ENCODE measurements around the gene RASA4B. TPM values are rescaled to one million over a fixed set of nuclear protein-coding genes. Genes with fewer than 3 reads are reported as not detected.
"Not testable (repeated sequence)": the region's sequence is repeated elsewhere in the genome, so short reads cannot be mapped to it uniquely, and the experiment has no call there.

The RASA4B gene
- total RNA-seq, 1 experiment from 2014 or later, result 1.2 TPM

DNA sequence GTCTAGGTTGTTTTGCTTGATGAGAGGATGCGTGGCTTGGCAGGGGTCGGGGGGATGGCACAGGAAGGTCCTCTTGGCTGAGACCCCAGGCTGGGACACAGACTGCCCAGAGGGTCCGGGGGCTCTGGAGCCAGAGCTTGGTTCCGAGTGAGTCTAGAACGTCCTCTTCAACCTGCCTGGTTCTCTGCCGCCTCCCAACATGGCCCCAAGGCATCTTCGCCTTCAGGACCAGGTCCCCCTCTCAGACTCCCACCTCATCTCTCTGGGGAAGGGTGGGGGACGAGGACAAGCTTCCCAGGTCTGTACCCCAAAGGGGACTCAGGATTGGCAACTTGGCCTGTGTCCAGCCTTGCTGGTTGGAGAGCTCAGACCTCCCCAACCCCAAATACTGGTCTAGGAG lies 24.5 kb upstream of the RASA4B start:
- H3K36me3 ChIP-seq (ENCODE audit: low read depth); H3K79me2 ChIP-seq (ENCODE audit: low read depth); H3K9me3 ChIP-seq (ENCODE audit: insufficient read depth, low read depth); H3K4me2 ChIP-seq; H3K9me2 ChIP-seq (ENCODE audit: insufficient read depth); H4K20me1 ChIP-seq (ENCODE audit: insufficient read depth); POLR2A ChIA-PET (ENCODE audit: unreplicated experiment); H3K27me3 ChIP-seq (ENCODE audit: insufficient read depth, low read depth); DNase-seq; BruUV-seq (replicated peaks); CTCF ChIA-PET; H3K4me1 ChIP-seq (replicated peaks; ENCODE audit: insufficient read depth); H3K27ac ChIP-seq; H3F3A ChIP-seq (ENCODE audit: insufficient read depth, low read depth); H2AFZ ChIP-seq; intact Hi-C loops (cut with micrococcal nuclease; ENCODE audit: unreplicated experiment); H3K4me3 ChIP-seq: not testable (repeated sequence)

DNA sequence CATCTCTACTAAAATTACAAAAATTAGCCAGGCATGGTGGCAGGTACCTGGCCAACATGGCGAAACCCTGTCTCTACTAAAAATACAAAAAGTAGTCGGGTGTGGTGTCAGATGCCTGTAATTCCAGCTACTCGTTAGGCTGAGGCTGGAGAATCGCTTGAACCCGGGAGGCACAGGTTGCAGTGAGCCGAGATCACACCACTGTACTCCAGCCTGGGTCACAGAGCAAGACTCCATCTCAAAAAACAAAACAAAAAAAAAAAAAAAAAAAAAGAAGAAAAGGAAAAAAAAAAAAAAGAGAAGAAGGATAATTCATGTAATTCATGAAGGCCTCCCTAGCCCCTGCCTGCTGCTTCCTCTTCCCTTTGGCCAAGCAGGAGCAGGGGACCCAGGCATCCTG lies 23.0 kb upstream of the RASA4B start:
- DNase-seq; H3K4me1 ChIP-seq (replicated peaks; ENCODE audit: insufficient read depth); CTCF ChIA-PET; H3F3A ChIP-seq (ENCODE audit: insufficient read depth, low read depth); H3K4me2 ChIP-seq; H3K79me2 ChIP-seq (ENCODE audit: low read depth); POLR2A ChIA-PET (ENCODE audit: unreplicated experiment); BruUV-seq (replicated peaks); H3K4me3 ChIP-seq; H4K20me1 ChIP-seq (ENCODE audit: insufficient read depth); intact Hi-C loops (cut with micrococcal nuclease; ENCODE audit: unreplicated experiment); H3K9me3 ChIP-seq (ENCODE audit: insufficient read depth, low read depth); H3K36me3 ChIP-seq (ENCODE audit: low read depth); H3K9me2 ChIP-seq (ENCODE audit: insufficient read depth); H3K27me3 ChIP-seq (ENCODE audit: insufficient read depth, low read depth); H2AFZ ChIP-seq; H3K27ac ChIP-seq: not testable (repeated sequence)

DNA sequence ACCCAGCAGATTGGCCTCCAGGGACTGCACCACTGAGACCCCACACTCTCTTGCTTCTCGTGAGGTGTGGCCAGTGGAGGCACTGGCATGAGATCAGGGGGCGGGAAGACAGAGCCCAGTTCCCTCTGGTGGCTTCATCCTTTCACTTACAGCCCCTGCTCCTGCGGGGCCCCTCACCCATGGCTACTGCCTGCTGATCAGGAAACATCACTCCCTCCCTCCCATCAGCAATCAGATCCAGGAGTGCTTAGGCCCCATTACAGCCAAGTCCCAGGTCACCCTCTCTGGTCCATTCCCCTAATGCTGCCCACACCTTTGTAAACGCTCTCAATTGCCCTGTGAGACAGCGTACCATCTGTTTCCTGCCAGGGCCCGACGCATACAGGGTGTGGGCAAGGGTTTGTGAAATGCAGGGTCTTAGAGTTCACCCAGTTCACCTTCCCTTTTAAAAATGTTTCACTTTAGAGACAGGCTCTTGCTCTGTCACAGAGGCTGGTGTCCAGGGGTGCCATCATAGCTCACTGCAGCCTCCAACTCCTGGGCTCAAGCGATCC lies 17.6 kb upstream of the RASA4B start:
- H3K4me1 ChIP-seq (replicated peaks; ENCODE audit: insufficient read depth); H3K27ac ChIP-seq; POLR2A ChIA-PET (ENCODE audit: unreplicated experiment); H3K4me2 ChIP-seq; H3K27me3 ChIP-seq (ENCODE audit: insufficient read depth, low read depth); H3K79me2 ChIP-seq (ENCODE audit: low read depth); H3K9me2 ChIP-seq (ENCODE audit: insufficient read depth); H3K36me3 ChIP-seq (ENCODE audit: low read depth); H4K20me1 ChIP-seq (ENCODE audit: insufficient read depth); H3K4me3 ChIP-seq; CTCF ChIA-PET; H3K9me3 ChIP-seq (ENCODE audit: insufficient read depth, low read depth); H2AFZ ChIP-seq; DNase-seq; BruUV-seq (replicated peaks); intact Hi-C loops (cut with micrococcal nuclease; ENCODE audit: unreplicated experiment); H3F3A ChIP-seq (ENCODE audit: insufficient read depth, low read depth): not testable (repeated sequence)

GRCh38 chr7:102532127-102532526 lies 14.6 kb upstream of the RASA4B start:
- H3K4me3 ChIP-seq; DNase-seq; intact Hi-C loops (cut with micrococcal nuclease; ENCODE audit: unreplicated experiment); H3K9me2 ChIP-seq (ENCODE audit: insufficient read depth); POLR2A ChIA-PET (ENCODE audit: unreplicated experiment); H3K27me3 ChIP-seq (ENCODE audit: insufficient read depth, low read depth); H3K27ac ChIP-seq; H3K4me2 ChIP-seq; BruUV-seq (replicated peaks); H3K9me3 ChIP-seq (ENCODE audit: insufficient read depth, low read depth); H3K36me3 ChIP-seq (ENCODE audit: low read depth); CTCF ChIA-PET; H3F3A ChIP-seq (ENCODE audit: insufficient read depth, low read depth); H3K79me2 ChIP-seq (ENCODE audit: low read depth); H2AFZ ChIP-seq; H3K4me1 ChIP-seq (replicated peaks; ENCODE audit: insufficient read depth); H4K20me1 ChIP-seq (ENCODE audit: insufficient read depth): not testable (repeated sequence)

- H3K4me1 ChIP-seq (replicated peaks; ENCODE audit: insufficient read depth); BruUV-seq (replicated peaks): not testable (repeated sequence)
Observed at GRCh38 chr7:102531583-102531982, 14.0 kb upstream of the RASA4B start.

DNA sequence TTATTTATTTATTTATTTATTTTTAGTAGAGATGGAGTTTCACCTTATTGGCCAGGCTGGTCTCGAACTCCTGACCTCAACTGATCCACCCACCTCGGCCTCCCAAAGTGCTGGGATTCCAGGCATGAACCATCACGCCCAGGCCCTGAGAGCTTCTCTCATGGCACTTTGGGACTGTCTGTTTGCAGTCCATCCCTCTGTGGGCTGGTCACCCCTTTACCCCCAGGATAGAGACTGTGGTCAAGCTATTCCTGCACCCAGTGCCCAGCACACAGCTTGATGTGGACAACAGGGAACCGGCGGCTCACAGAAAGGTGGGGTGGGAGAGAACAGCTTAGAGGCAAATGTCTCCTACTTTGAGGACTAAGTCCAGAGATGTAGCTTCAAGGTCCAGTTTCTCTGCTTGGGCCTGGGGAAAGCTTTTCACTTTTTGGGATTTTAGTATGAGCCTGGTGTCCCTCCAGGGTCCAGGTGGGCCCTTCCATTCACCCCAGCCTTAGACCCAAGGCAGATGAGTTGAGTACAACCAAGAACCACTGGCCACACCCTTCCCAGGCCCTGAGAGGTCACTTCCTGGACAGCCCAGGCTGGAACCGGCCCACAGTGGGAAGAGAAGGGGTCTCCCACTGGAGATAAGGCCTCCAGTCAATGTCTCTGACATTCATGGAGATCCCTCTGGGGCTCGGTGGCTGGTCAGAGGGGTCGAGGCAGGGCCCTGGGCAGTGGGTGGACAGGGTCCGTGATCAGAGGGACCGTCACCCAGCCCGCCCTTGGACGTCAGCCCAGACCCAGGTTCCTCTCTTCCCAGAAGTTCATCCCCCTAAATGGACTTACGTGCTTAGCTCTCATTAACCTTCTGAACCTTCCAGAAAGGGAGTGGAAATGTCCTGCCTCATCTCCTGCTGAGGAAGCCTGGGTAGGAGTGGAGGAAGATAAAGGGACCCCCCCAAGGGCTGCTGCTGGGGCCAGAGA lies 10.5 kb upstream of the RASA4B start:
- POLR2A ChIA-PET (ENCODE audit: unreplicated experiment); H3K4me1 ChIP-seq (replicated peaks; ENCODE audit: insufficient read depth); H3F3A ChIP-seq (ENCODE audit: insufficient read depth, low read depth); DNase-seq; H3K79me2 ChIP-seq (ENCODE audit: low read depth); H3K27ac ChIP-seq; BruUV-seq (replicated peaks); H2AFZ ChIP-seq; H4K20me1 ChIP-seq (ENCODE audit: insufficient read depth); H3K36me3 ChIP-seq (ENCODE audit: low read depth); H3K4me2 ChIP-seq; H3K27me3 ChIP-seq (ENCODE audit: insufficient read depth, low read depth); CTCF ChIA-PET; H3K9me2 ChIP-seq (ENCODE audit: insufficient read depth); intact Hi-C loops (cut with micrococcal nuclease; ENCODE audit: unreplicated experiment); H3K4me3 ChIP-seq; H3K9me3 ChIP-seq (ENCODE audit: insufficient read depth, low read depth): not testable (repeated sequence)

More at GRCh38 chr7:102531583-102531982, 14.0 kb upstream of the RASA4B start:
- peak in 1 of 2 experiments; percentile 73 for DNase-seq
- H2AFZ ChIP-seq; H3K9me2 ChIP-seq (ENCODE audit: insufficient read depth); H3K36me3 ChIP-seq (ENCODE audit: low read depth); intact Hi-C loops (cut with micrococcal nuclease; ENCODE audit: unreplicated experiment); POLR2A ChIA-PET (ENCODE audit: unreplicated experiment); H3K27me3 ChIP-seq (ENCODE audit: insufficient read depth, low read depth); H3K27ac ChIP-seq; H3K4me2 ChIP-seq; CTCF ChIA-PET; H3F3A ChIP-seq (ENCODE audit: insufficient read depth, low read depth); H3K9me3 ChIP-seq (ENCODE audit: insufficient read depth, low read depth); H3K79me2 ChIP-seq (ENCODE audit: low read depth); H4K20me1 ChIP-seq (ENCODE audit: insufficient read depth); H3K4me3 ChIP-seq: not testable (repeated sequence)

- H3K9me2 ChIP-seq (ENCODE audit: insufficient read depth); H2AFZ ChIP-seq; intact Hi-C loops (cut with micrococcal nuclease; ENCODE audit: unreplicated experiment); H3K9me3 ChIP-seq (ENCODE audit: insufficient read depth, low read depth); DNase-seq; H3K4me2 ChIP-seq; H3F3A ChIP-seq (ENCODE audit: insufficient read depth, low read depth); H3K4me3 ChIP-seq; H3K79me2 ChIP-seq (ENCODE audit: low read depth); H3K4me1 ChIP-seq (replicated peaks; ENCODE audit: insufficient read depth); H4K20me1 ChIP-seq (ENCODE audit: insufficient read depth); H3K36me3 ChIP-seq (ENCODE audit: low read depth); H3K27ac ChIP-seq; CTCF ChIA-PET; POLR2A ChIA-PET (ENCODE audit: unreplicated experiment); BruUV-seq (replicated peaks); H3K27me3 ChIP-seq (ENCODE audit: insufficient read depth, low read depth): not testable (repeated sequence)
Observed at GRCh38 chr7:102527182-102527581, 9.6 kb upstream of the RASA4B start.
